K562 (cell line): ENCODE data around the gene RC3H2. TPM values are rescaled to one million over a fixed set of nuclear protein-coding genes. Genes with fewer than 3 reads are reported as not detected.

Source experiments
- ARID1B ChIP-seq: fragments of 450-650 bp; IDR thresholded peaks from 2 replicates; pipeline ENCODE4 v1.6.1; 2016; ENCODE audit warnings: antibody characterized with exemption, mild to moderate bottlenecking, inconsistent platforms
- ELF1 ChIP-seq: fragments of 200-800 bp; sonication (Bioruptor generic); IDR thresholded peaks from 2 replicates; pipeline ENCODE4 v1.6.1; 2016; ENCODE audit warnings: missing genetic modification characterization, missing compliant biosample characterization
- ESRRB ChIP-seq: fragments of 250-450 bp; sonication (Bioruptor Pico); IDR thresholded peaks from 2 replicates; pipeline ENCODE4 v1.5.0; 2020; ENCODE audit warnings: mild to moderate bottlenecking, moderate library complexity, borderline replicate concordance
- ETV1 ChIP-seq: fragments of 450-650 bp; conservative IDR thresholded peaks from 2 replicates; pipeline ENCODE4 v1.6.1; 2016; ENCODE audit warnings: missing genetic modification characterization, control low read depth, low read depth, missing compliant biosample characterization
- FOXJ2 ChIP-seq: fragments of 200-800 bp; sonication (Bioruptor generic); IDR thresholded peaks from 2 replicates; pipeline ENCODE4 v1.6.1; 2016; ENCODE audit warnings: missing genetic modification characterization, missing compliant biosample characterization
- HLTF ChIP-seq: fragments of 450-650 bp; IDR thresholded peaks from 2 replicates; pipeline ENCODE4 v1.6.1; 2016
- RBBP5 ChIP-seq: fragments of 200-600 bp; sonication (generic); IDR thresholded peaks from 2 replicates; pipeline ENCODE4 v1.6.1; 2012; ENCODE audit warnings: borderline replicate concordance, mild to moderate bottlenecking, low read length, control low read depth, inconsistent platforms; ENCODE audit not compliant: insufficient read depth, poor library complexity, severe bottlenecking
- TRIM24 ChIP-seq, 2 experiments: fragments of 450-650 bp; IDR thresholded peaks; 2 replicates each; pipeline ENCODE4 v1.6.1; 2016
- ZNF232 ChIP-seq: sonication (generic); formaldehyde crosslinking; IDR thresholded peaks from 2 replicates; pipeline ENCODE4 v1.8.0; 2022; ENCODE audit warnings: mild to moderate bottlenecking, missing genetic modification reagents
- ZNF589 ChIP-seq: fragments of 200-800 bp; sonication (Bioruptor generic); IDR thresholded peaks from 2 replicates; pipeline ENCODE4 v1.6.1; 2016; ENCODE audit warnings: low read depth, missing genetic modification characterization, missing compliant biosample characterization
- ZNF76 ChIP-seq: fragments of 250-450 bp; sonication (Bioruptor Pico); IDR thresholded peaks from 2 replicates; pipeline ENCODE4 v1.4.0; 2020; ENCODE audit warnings: mild to moderate bottlenecking, moderate library complexity, borderline replicate concordance
- ZNF766 ChIP-seq: fragments of 200-800 bp; sonication (Bioruptor generic); conservative IDR thresholded peaks from 2 replicates; pipeline ENCODE4 v1.6.1; 2016; ENCODE audit warnings: missing genetic modification characterization, missing compliant biosample characterization
- polyA plus RNA-seq, 8 experiments: library from polyadenylated mRNA; depleted of rRNA in 4 of 8; stranded (reverse) in 5 of 8; unstranded in 3 of 8; fragments of >200 nt; fragmentation: Nextera tagmentation in 2 of 8; fragmentation: Illumina TruSeq in 1 of 8; extraction: Ambion mirVana in 2 of 8; extraction: Trizol in 1 of 8; gene quantifications; 2 replicates each; pipeline versions ENCODE4 v1.2.1 to v1.2.3, GENCODE V29; 2011 to 2014; ENCODE audit warnings: inconsistent platforms in 1 of 8, missing spikeins in 1 of 8
- total RNA-seq, 7 experiments: library from RNA; depleted of rRNA in 6 of 7; stranded (reverse); fragments of >200 nt in 6 of 7; fragmentation: Illumina TruSeq in 2 of 7; extraction: Trizol in 2 of 7; gene quantifications; 2 replicates each; pipeline versions ENCODE4 v1.2.1 to v1.2.3, GENCODE V29; 2011 to 2021; ENCODE audit warnings: low replicate concordance in 1 of 7
- TF ChIP-seq, protein P1 (sequence below): sonication (generic); formaldehyde crosslinking; IDR thresholded peaks from 2 replicates; pipeline ENCODE4 v1.8.0; 2022; ENCODE audit warnings: missing genetic modification reagents, mild to moderate bottlenecking, moderate library complexity, borderline replicate concordance
- TF ChIP-seq, protein P2 (sequence below): sonication (generic); formaldehyde crosslinking; IDR thresholded peaks from 2 replicates; pipeline ENCODE4 v1.8.0; 2022; ENCODE audit warnings: mild to moderate bottlenecking, low read depth, missing genetic modification reagents
- TF ChIP-seq, protein P3 (sequence below): fragments of 450-650 bp; IDR thresholded peaks from 2 replicates; pipeline ENCODE4 v1.6.1; 2016

RC3H2 gene
- total and polyA plus RNA-seq, 9 of the 15 experiments (the other 6 are each of a cell fraction or from before 2014, with no cell fraction given), result 5.6 to 35.4 (median 18.6) TPM

DNA sequence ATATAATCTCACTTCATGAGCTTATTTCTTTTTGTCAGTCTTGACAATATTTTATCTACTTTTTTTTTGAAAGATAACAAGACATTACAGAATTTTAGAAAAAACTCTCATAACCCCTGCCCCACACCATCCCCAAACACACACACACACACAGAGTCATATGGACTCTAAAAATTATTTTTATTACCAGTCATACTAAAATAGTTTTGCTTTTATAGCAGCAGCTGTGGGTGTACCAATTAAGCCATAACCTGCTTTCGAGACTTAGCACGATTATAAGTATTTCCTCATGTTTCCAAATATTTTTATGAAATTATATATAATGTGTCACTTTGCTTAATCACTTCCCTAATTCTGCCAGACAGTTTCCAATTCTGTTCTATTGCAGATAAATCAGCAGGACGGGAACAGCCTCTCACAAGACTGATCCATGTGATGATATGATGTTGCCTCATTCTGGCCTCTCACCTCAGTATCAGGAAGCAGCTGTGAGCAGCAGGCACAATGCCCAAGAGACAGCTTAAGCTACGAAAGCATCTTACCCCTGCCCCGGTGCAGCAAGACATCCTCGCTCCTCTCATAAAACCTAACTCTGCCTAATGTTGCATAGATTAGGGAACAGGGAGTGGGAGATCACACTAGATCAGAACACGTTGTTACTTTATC is 83.7 kb downstream of the RC3H2 start (continued):
- TF ChIP-seq, protein P1, sequence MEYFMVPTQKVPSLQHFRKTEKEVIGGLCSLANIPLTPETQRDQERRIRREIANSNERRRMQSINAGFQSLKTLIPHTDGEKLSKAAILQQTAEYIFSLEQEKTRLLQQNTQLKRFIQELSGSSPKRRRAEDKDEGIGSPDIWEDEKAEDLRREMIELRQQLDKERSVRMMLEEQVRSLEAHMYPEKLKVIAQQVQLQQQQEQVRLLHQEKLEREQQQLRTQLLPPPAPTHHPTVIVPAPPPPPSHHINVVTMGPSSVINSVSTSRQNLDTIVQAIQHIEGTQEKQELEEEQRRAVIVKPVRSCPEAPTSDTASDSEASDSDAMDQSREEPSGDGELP (CRISPR knock-in tag), result peak; percentile 90
- no peak for TF ChIP-seq ZNF232 (CRISPR knock-in tag)
- TF ChIP-seq, protein P2, sequence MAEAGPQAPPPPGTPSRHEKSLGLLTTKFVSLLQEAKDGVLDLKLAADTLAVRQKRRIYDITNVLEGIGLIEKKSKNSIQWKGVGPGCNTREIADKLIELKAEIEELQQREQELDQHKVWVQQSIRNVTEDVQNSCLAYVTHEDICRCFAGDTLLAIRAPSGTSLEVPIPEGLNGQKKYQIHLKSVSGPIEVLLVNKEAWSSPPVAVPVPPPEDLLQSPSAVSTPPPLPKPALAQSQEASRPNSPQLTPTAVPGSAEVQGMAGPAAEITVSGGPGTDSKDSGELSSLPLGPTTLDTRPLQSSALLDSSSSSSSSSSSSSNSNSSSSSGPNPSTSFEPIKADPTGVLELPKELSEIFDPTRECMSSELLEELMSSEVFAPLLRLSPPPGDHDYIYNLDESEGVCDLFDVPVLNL (CRISPR knock-in tag), result no peak
- peak; percentile 52; the same call in 1 of the 2 replicates for TF ChIP-seq ZNF589 (CRISPR knock-in tag)
- TF ChIP-seq ESRRB, result no peak
- TF ChIP-seq ZNF76 (CRISPR knock-in tag), result no peak
- peak; percentile 70 for TF ChIP-seq ELF1
- no peak for TF ChIP-seq TRIM24 (IDR thresholded peaks at IDR 0.05)
- peak; percentile 81 for TF ChIP-seq ARID1B
- 0 out of 2 replicates have a peak, but pooled peaks have one; percentile 25 for TF ChIP-seq ETV1 (tag)
- TF ChIP-seq, protein P3, sequence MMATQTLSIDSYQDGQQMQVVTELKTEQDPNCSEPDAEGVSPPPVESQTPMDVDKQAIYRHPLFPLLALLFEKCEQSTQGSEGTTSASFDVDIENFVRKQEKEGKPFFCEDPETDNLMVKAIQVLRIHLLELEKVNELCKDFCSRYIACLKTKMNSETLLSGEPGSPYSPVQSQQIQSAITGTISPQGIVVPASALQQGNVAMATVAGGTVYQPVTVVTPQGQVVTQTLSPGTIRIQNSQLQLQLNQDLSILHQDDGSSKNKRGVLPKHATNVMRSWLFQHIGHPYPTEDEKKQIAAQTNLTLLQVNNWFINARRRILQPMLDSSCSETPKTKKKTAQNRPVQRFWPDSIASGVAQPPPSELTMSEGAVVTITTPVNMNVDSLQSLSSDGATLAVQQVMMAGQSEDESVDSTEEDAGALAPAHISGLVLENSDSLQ, result peak; percentile 39; the same call in 1 of the 2 replicates
- TF ChIP-seq FOXJ2 (tag), result no peak
- no peak for TF ChIP-seq RBBP5
- TF ChIP-seq ZNF766 (CRISPR knock-in tag), result peak; percentile 74
- TF ChIP-seq HLTF, result no peak
